Fibroblast of villous mesenchyme (primary cell): Measurements from ENCODE around the gene KMT5C. TPM values are rescaled to one million over a fixed set of nuclear protein-coding genes. Genes with fewer than 3 reads are reported as not detected.

Source experiments
- DNase-seq: peaks from one replicate; pipeline ENCODE4 v3.0.0-alpha.2; 2010; ENCODE audit warnings: low read depth
- H3K4me3 ChIP-seq: 2 replicates; pipeline ENCODE4 v1.5.1; 2011; ENCODE audit warnings: low read depth, mild to moderate bottlenecking, low read length
- total RNA-seq: library from RNA; depleted of rRNA; stranded (reverse); fragments of >200 nt; gene quantifications from 2 replicates; pipeline ENCODE4 v1.2.3, GENCODE V29; 2012
- TF ChIP-seq, protein P1 (sequence below): IDR thresholded peaks from 2 replicates; pipeline ENCODE4 v1.5.1; 2012; ENCODE audit warnings: low read depth, mild to moderate bottlenecking, low read length; ENCODE audit not compliant: insufficient read depth

KMT5C gene
- total RNA-seq, 1 donor, result 6.9 TPM

DNA sequence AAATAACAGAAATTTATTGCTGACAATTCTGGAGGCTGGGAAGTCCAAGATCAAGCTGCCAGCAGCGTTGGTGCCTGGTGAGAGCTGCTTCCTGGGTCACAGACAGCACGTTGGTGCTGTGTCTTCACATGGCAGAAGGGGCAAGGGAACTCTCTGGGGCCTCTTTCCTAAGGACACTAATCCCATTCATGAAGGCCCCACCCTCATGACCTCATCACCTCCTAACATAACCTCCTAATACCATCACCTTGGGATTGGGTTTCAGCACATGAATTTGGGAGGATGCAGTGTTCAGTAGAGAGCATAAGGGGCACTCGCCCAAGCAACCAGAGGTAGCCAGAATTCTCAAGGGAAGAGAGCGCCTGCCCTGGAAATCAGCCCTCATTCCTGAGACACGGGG is 30.2 kb upstream of the KMT5C start:
- DNase-seq, result no peak
- TF ChIP-seq, protein P1, sequence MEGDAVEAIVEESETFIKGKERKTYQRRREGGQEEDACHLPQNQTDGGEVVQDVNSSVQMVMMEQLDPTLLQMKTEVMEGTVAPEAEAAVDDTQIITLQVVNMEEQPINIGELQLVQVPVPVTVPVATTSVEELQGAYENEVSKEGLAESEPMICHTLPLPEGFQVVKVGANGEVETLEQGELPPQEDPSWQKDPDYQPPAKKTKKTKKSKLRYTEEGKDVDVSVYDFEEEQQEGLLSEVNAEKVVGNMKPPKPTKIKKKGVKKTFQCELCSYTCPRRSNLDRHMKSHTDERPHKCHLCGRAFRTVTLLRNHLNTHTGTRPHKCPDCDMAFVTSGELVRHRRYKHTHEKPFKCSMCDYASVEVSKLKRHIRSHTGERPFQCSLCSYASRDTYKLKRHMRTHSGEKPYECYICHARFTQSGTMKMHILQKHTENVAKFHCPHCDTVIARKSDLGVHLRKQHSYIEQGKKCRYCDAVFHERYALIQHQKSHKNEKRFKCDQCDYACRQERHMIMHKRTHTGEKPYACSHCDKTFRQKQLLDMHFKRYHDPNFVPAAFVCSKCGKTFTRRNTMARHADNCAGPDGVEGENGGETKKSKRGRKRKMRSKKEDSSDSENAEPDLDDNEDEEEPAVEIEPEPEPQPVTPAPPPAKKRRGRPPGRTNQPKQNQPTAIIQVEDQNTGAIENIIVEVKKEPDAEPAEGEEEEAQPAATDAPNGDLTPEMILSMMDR, result no peak
- H3K4me3 ChIP-seq, result no peak overlapping the region

DNA sequence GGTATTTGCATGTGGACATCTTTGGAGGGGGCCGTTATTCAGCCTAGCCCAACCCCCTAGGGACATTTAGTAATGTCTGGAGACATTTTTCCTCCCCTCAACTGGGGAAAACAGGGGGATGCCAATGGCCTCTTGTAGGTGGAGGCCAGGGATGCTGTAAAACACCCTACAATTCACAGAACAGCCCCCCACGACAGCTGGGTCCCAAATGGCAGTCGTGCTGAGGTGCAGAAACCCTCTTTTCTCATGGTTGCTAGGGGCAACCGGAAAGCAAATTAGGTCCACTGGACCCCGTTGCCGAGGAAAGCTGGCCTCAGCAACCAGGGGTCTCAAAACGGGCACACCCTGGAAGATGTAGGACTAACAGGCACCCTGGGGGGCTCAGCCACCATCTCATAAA is 29.2 kb upstream of the KMT5C start:
- TF ChIP-seq, protein P1, result no peak
- DNase-seq, result no peak

DNA sequence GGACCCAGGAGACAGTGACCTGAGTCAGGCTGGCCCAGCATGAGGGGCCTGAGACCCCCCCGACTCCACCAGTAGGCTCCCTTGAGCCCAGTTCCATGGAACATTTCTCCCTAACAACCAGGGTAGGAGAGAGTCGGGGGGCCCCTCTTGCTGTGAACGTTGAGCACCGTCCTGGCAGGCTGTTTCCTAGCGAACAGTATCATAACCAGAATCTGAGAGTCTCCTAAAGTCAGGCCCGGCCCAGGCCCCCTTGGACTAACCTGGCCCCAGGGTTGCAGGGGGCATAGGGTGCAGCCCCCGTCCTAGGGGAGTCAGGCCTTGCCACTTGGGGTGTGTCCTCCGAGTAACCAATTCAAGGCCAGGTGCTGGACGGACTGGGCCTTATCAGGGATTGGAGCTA is 28.3 kb upstream of the KMT5C start:
- no peak for DNase-seq
- no peak overlapping the region for H3K4me3 ChIP-seq
- TF ChIP-seq, protein P1, result no peak

More for the DNA sequence above, 29.2 kb upstream of the KMT5C start:
- H3K4me3 ChIP-seq, result no peak overlapping the region

DNA sequence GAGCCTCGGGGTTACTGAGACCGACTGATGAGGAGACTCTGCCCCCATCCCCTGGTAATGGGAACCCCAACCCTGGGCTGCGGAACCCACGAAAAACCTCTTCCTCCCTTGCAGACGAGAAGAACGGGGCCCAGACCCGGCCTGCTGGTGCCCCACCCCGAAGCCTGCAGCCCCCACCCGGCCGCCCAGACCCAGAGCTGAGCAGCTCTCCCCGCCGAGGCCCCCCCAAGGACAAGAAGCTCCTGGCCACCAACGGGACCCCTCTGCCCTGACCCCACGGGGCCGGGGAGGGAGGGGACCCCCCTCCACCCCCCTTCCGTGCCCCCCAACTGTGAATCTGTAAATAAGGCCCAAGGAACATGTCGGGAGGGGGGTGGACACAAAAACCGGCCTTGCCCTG is 27.9 kb upstream of the KMT5C start:
- no peak overlapping the region for H3K4me3 ChIP-seq
- TF ChIP-seq, protein P1, result no peak
- DNase-seq, result no peak

DNA sequence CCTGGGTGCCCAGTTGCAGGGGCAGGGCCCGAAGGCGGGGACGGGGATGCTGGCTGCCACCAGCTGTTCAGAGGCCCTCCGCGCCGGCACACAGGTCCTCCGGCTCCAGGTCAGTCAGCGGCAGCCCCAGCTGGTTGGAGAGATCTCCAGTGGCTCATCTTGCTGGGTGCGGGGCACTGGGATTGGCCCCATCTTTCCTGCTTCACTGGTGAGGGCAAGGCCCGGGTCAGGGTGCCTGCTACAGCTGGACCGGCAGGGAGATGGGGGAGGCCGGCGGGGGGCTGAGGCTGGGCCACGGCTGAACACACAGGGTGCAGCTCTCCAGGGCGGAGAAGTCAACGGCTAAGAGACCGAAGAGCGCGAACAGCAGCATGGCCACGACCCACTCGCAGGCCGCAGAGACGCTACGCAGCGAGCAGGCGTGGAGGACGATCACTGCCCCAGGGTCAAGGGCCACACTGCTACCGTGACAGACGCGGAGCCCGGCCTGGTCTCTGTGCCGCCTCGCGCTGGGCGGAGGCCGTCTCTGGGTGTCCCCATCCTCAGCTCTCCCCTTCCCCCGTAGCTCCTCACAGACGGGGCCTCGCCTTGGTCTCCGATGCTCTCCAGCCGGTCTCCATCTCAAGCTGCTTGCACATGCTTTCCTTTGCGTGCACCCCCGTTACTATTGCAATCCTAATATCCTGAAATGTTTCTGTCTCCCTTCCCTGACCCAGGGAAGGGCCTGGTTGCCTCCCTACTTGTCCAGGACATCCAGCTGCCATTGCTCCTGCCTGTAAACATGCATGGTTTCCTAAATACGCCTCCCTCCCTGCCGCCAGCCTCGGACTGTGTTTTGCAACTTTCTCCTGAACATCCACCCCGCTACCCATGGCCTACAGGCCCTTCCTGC is 26.8 kb upstream of the KMT5C start:
- DNase-seq, result peak; percentile 25
- no peak overlapping the region for H3K4me3 ChIP-seq
- TF ChIP-seq, protein P1, result no peak

DNA sequence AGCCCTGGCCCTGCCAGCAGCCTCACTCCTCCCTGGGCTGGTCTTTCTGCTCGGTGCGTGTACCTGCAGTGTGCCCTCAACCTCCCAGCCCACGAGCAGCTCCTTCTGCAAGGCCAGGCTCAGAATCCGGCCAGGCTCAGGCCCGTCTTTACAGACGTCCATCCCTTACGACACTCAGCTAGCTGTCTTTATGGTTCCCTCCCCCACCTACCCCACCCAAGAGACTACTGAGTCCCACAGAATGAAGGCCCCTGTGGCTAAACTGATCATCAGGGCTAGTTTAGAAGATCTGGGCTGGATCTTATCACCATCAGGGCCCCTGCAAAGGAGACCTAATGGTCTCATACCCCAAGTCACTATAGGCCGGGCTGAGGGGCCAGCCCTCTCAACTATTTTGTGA is 25.3 kb upstream of the KMT5C start:
- no peak overlapping the region for H3K4me3 ChIP-seq
- TF ChIP-seq, protein P1, result no peak
- no peak for DNase-seq
